HTERT RPE-1 (cell line): Measurements from ENCODE around the gene CSGALNACT2.

Experiments
- in situ Hi-C: fragments of 300-500 bp; cut with MboI; formaldehyde crosslinking; loops from 4 replicates; pipeline ENCODE4 v1.14.3; 2020; ENCODE audit warnings: low sequenced_read_pairs

The CSGALNACT2 gene

DNA sequence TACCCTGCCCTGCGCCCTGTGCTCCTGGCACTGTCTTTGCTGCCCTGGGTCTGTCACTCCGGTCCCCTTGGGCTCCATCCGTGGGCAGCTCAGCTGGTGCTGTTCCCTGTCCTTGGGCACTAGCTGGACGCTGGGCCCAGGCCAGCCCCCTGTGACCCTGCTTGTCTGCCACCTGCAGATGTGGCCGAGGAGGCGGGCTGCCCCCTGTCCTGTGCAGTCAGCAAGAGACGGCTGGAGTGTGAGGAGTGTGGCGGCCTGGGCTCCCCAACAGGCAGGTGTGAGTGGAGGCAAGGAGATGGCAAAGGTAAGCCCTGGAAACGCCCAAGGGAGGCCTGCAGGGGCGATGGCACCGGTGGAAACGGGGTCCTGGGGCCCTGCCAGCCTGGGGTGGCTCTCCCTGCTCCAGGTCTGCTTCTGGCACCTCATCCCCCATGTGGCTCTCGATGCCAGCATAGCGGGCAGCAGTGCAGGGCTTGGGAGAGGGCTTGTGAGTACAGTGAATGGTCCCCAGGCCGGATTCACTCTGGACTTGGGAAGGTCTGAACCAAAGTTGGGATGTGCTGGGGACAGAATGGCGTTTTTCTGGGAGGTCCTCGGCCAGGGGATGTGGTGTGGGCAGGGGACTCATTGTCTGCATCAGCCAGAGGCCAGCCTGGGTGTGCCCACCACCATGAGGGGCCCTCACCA, 26.2 kb upstream of the CSGALNACT2 start:
- in situ Hi-C loops, result no loop called here

- in situ Hi-C loops, result no loop called here
These were observed 25.7 kb upstream of the CSGALNACT2 start for GRCh38 chr10:43112608-43112961.

- in situ Hi-C loops, result no loop called here
These were observed 24.8 kb upstream of the CSGALNACT2 start for GRCh38 chr10:43113201-43114087.

- in situ Hi-C loops, result no loop called here
These were observed 24.0 kb upstream of the CSGALNACT2 start for GRCh38 chr10:43114088-43114742.

- in situ Hi-C loops, result no loop called here
These were observed 23.3 kb upstream of the CSGALNACT2 start for GRCh38 chr10:43114743-43115611.

- in situ Hi-C loops, result no loop called here
These were observed 22.2 kb upstream of the CSGALNACT2 start for GRCh38 chr10:43115881-43116595.

DNA sequence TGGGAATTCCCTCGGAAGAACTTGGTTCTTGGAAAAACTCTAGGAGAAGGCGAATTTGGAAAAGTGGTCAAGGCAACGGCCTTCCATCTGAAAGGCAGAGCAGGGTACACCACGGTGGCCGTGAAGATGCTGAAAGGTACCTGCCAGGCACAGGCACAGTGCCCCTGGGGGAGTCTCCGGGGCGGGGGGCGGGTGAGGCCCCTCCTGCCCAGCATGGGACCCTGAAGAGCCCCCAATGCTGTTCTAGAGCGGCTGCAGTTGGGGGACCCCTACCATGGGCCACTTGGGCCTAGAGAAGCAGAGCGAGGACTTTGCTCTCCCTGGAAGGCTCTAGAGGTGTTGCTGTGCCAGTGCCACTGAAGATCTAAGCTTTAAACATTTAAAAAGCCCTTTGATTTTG, 21.6 kb upstream of the CSGALNACT2 start:
- in situ Hi-C loops, result no loop called here

DNA sequence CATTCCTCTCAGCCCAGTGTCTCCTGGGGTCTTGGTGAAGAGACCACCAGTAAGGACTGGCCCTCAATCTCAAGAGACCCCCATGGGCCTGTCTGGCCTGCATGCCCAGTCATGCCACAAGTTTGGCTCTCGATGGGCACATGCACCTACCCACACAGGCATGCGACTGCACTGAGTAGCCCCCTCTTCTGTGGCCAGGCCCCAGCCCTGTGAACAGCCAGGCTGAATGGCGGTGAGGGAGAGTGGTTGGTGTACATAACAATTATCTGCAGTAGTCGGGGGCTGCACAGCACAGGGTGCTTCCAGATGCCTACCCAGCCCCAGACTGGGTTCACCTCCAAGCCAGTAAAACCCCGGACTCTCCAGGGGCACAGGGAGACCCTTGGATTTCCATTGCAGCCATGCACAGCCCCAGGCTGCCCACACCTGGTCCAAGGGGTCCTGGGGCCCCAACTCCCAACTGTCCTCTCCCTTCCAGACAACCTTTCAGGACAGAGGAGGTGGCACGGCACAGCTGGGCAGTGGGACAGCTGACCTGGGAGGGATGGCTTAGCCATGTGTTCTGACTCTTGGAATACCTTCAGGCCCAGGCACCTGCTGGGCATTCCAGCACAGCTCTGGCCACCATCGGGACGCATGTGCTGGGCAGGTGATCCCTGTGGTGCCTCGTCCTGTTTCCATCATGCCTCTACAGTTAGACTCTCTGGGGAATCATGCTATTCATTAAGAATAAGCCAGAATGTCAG, 21.0 kb upstream of the CSGALNACT2 start:
- in situ Hi-C loops, result no loop called here

DNA sequence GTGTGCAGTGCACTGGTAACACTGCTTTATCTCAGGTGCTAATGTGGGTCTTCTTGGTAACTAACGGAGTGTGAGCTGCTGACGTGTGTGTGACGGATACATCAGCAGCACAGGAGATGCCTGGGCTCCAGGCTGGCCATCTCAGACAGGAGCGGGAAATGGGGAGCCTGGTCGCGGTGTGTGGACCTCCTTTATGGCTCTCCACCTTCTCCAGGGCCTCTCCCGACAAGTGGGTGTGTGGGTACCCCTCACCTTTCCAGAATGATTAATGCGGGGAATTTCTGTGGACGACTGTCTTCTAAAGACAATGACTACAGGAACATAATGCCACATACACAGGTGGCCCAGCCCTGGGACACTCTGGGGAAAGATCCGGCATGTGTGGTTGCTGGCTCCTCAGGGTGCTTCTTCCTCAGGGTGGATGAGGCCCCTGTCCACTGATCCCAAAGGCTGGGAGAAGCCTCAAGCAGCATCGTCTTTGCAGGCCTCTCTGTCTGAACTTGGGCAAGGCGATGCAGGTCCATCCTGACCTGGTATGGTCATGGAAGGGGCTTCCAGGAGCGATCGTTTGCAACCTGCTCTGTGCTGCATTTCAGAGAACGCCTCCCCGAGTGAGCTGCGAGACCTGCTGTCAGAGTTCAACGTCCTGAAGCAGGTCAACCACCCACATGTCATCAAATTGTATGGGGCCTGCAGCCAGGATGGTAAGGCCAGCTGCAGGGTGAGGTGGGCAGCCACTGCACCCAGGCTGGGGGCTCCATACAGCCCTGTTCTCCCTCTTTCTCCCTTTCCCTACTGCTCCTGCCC, 20.3 kb upstream of the CSGALNACT2 start:
- in situ Hi-C loops, result no loop called here

DNA sequence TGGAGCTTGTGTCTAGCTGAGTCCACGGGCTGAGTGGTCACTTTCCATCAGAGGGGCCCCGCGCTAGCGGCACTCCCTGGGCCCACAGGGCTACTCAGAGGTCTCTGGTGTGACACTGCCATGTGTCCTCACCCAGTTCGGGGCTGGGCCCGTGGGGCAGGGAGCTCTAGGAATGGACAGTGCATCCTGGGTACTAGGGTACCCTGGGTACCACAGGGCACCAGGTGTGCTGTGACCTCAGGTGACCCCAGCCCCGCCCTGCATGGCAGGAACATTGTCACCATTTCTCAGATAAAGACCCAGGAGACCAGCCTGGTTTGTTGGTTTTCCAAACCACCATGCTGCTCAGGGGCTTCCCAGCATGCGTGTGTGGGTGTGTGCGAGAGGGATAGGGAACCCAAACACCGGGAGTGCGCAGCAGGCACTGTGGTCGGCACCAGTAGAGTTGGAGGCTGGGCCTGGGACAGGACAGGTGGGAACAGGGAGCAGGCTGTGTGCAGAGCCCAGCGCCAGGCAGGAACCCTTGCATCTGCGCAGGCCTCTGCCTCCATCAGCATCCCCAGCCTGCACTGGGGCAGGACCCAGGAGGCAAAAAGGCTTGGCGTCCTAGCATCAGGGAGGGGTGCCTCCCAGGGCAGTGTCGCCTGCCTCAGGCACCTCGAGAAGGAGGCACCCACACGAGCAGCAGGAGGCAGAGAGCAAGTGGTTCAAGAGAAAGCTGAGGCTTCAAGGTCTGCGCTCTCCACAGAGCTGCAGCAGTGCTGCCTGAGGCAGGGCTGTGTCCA, 19.4 kb upstream of the CSGALNACT2 start:
- in situ Hi-C loops, result no loop called here

DNA sequence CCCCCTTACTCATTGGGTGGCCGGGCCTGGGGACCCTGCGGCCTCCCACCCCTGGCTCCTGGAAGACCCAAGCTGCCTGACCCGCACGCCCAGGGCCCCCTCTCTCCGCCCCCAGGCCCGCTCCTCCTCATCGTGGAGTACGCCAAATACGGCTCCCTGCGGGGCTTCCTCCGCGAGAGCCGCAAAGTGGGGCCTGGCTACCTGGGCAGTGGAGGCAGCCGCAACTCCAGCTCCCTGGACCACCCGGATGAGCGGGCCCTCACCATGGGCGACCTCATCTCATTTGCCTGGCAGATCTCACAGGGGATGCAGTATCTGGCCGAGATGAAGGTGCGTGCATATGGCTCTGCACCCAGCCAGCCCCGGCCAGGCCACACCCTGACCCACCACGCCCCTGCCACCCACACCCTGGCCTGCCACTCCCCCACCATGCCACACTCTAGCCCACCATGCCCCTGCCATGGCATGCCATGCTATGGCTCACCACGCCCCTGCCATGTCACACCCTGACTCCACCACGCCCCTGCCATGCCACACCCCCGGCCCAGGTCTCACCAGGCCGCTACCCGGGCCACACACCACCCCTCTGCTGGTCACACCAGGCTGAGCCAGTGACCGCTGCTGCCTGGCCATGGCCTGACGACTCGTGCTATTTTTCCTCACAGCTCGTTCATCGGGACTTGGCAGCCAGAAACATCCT, 18.7 kb upstream of the CSGALNACT2 start:
- in situ Hi-C loops, result no loop called here

DNA sequence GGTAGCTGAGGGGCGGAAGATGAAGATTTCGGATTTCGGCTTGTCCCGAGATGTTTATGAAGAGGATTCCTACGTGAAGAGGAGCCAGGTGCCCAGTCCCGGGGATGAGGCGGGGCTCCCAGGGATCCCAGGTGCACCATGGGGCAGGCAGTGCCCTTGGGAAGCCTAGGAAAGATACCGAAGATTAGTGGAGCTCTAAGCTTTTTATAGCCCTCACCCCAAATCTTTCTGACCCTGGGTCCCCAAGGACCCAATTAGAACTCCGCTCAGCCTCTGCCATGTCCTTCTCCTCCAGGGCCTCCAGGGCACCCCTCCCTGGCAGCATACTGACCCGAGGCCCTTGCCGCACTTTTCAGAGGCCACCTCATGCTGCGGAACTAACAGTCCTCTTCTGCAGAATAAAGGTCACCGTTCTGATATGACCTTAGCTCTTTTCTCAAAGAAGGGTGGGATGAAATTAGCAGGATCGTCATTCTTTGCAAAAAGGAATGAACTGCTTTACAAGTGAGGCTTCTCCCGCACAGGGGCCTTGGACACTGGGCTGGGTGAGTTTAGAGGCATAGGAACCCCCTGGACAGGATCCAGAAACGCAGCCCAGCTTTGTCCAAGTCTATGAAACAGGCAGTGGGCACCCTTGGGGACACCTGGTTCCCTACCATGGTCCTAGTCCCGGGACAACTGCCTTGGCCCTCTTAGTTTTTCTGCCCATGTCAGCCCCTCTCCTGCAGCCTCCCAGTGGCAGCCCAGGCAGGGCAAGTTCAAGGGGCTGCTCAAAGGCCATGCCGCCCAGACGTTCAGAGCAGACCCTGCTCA, 17.9 kb upstream of the CSGALNACT2 start:
- in situ Hi-C loops, result no loop called here

DNA sequence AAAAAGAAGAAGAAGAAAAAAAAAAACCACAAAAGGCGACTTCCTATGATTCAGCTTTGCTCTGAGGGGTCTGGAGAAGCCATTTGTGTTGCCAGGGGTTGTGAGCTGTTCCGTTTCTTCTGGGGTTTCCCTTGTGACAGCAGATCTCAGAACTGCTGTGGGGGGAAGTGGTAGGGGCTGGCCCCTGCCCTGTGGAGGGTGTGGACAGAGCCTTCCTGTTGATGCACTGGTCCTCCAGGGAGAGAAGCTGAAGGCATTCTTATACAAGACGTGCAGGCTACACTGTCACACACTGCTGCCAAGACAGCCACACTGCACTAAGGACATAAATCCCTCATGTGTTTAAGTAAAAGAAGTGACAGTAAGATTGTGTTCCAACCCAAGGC, 17.3 kb upstream of the CSGALNACT2 start:
- in situ Hi-C loops, result no loop called here

DNA sequence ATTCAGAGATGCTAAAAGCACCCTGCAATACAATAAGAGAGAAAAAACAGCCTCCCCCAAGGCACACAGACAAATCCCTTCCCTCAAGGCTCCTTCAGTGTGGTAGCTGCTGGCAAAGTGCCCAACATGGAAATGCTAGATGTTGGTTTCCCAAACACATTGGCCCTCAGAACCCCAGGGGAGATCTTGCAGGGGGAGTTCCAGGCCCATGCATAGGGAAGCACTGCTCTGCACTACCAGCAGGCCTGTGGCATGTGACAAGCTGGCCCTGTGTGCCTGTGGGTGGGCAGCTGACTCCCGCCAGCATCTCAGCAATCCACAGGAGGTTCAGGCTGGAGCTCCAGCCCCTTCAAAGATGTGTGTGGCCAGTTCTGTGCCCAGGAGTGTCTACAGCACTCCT, 16.8 kb upstream of the CSGALNACT2 start:
- in situ Hi-C loops, result no loop called here

GRCh38 chr10:43122096-43122495, 16.1 kb upstream of the CSGALNACT2 start:
- in situ Hi-C loops, result no loop called here

DNA sequence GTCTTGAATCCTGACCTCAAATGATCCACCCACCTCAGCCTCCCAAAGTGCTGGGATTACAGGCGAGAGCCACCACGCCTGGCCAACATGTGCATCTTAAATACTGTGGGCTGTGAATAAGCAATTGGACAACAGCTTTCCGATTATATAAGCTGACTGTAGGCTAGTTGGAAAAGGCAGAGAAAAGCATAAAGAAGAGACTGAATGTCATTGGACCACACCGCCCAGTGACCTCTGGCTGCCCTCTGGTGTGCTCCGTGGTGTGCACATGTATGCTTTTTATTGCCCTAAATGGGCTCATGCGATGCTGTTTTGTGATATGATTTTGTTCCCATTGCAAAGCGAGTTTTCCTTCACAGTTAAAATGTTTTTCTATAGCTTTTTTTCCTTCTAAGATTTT, 15.4 kb upstream of the CSGALNACT2 start:
- in situ Hi-C loops, result no loop called here
